HG02763 (cell line): ENCODE results near the gene RNF8.
"Not testable (repeated sequence)": the region's sequence is repeated elsewhere in the genome, so short reads cannot be mapped to it uniquely, and the experiment has no call there.

Experiments used
- ATAC-seq: cut with Tn5 transposase; IDR thresholded peaks from one replicate; pipeline ENCODE4 v1.9.1; 2021; ENCODE audit warnings: mild to moderate bottlenecking, moderate library complexity; ENCODE audit not compliant: unreplicated experiment

The RNF8 gene

GRCh38 chr6:37353761-37354525, at the start of gene RNF8:
TSS of gene RNF8 (plus strand) at chr6:37353983. CDS start at chr6:37354165, 182 bp downstream.
- peak; percentile 84 for ATAC-seq

GRCh38 chr6:37304766-37305165, 49.0 kb upstream of the RNF8 start:
- no peak for ATAC-seq

GRCh38 chr6:37305841-37306425, 47.9 kb upstream of the RNF8 start:
- no peak for ATAC-seq

- no peak for ATAC-seq
Measured at GRCh38 chr6:37306624-37307222, 47.1 kb upstream of the RNF8 start.

GRCh38 chr6:37307484-37307883, 46.3 kb upstream of the RNF8 start:
- not testable (repeated sequence) for ATAC-seq

GRCh38 chr6:37308069-37308815, 45.5 kb upstream of the RNF8 start:
- ATAC-seq = no peak

- ATAC-seq = no peak
Measured at GRCh38 chr6:37309046-37309445, 44.7 kb upstream of the RNF8 start.

- no peak for ATAC-seq
Measured at GRCh38 chr6:37309692-37310091, 44.1 kb upstream of the RNF8 start.

- ATAC-seq = no peak
Measured at GRCh38 chr6:37310966-37311365, 42.8 kb upstream of the RNF8 start.

- no peak for ATAC-seq
Measured at GRCh38 chr6:37311741-37312473, 41.9 kb upstream of the RNF8 start.

- ATAC-seq = no peak
Measured at GRCh38 chr6:37313723-37314486, 39.9 kb upstream of the RNF8 start.

- no peak for ATAC-seq
Measured at GRCh38 chr6:37314487-37315156, 39.2 kb upstream of the RNF8 start.

- no peak for ATAC-seq
Measured at GRCh38 chr6:37315157-37315515, 38.6 kb upstream of the RNF8 start.

GRCh38 chr6:37316071-37316470, 37.7 kb upstream of the RNF8 start:
- no peak for ATAC-seq

GRCh38 chr6:37317312-37318038, 36.3 kb upstream of the RNF8 start:
- ATAC-seq = no peak

GRCh38 chr6:37319156-37319555, 34.6 kb upstream of the RNF8 start:
- ATAC-seq = no peak

GRCh38 chr6:37319856-37320480, 33.8 kb upstream of the RNF8 start:
- no peak for ATAC-seq

GRCh38 chr6:37320646-37321045, 33.1 kb upstream of the RNF8 start:
- ATAC-seq = no peak
